Skeletal muscle cell (primary cell): ENCODE measurements around the gene XPNPEP2.
A peak's percentile ranks its signal among the peaks of the same experiment; 100 is the strongest.
"Not testable (repeated sequence)": the region's sequence is repeated elsewhere in the genome, so short reads cannot be mapped to it uniquely, and the experiment has no call there.

Experiments
- DNase-seq: peaks from one replicate; pipeline ENCODE4 v3.0.0-alpha.2; 2010; ENCODE audit warnings: low read depth
- H3K4me3 ChIP-seq: 2 replicates; pipeline ENCODE4 v1.5.1; 2011; ENCODE audit warnings: low read depth, mild to moderate bottlenecking, control low read depth, low read length, moderate library complexity

XPNPEP2 gene

GRCh38 chrX:129717892-129718291 lies 20.9 kb upstream of the XPNPEP2 start:
- DNase-seq, result peak; percentile 74
- H3K4me3 ChIP-seq, result no peak overlapping the region

- no peak for DNase-seq
- no peak overlapping the region for H3K4me3 ChIP-seq
These were observed 20.1 kb upstream of the XPNPEP2 start for GRCh38 chrX:129718676-129719075.

GRCh38 chrX:129719268-129719667 lies 19.5 kb upstream of the XPNPEP2 start:
- DNase-seq, result no peak
- no peak overlapping the region for H3K4me3 ChIP-seq

GRCh38 chrX:129719931-129720530 lies 18.7 kb upstream of the XPNPEP2 start:
- DNase-seq, result no peak

GRCh38 chrX:129720741-129721140 lies 18.0 kb upstream of the XPNPEP2 start:
- DNase-seq, result no peak
- no peak overlapping the region for H3K4me3 ChIP-seq

More at GRCh38 chrX:129719931-129720530, 18.7 kb upstream of the XPNPEP2 start:
- no peak overlapping the region for H3K4me3 ChIP-seq

GRCh38 chrX:129721414-129721813 lies 17.4 kb upstream of the XPNPEP2 start:
- no peak overlapping the region for H3K4me3 ChIP-seq
- DNase-seq, result no peak

- DNase-seq, result no peak
- no peak overlapping the region for H3K4me3 ChIP-seq
These were observed 16.9 kb upstream of the XPNPEP2 start for GRCh38 chrX:129721870-129722269.

GRCh38 chrX:129723511-129723910 lies 15.3 kb upstream of the XPNPEP2 start:
- H3K4me3 ChIP-seq, result no peak overlapping the region
- DNase-seq, result no peak

GRCh38 chrX:129724754-129725153 lies 14.0 kb upstream of the XPNPEP2 start:
- no peak for DNase-seq
- H3K4me3 ChIP-seq, result no peak overlapping the region

- H3K4me3 ChIP-seq, result no peak overlapping the region
- no peak for DNase-seq
These were observed 12.3 kb upstream of the XPNPEP2 start for GRCh38 chrX:129726307-129727111.

GRCh38 chrX:129728061-129728460 lies 10.7 kb upstream of the XPNPEP2 start:
- no peak for DNase-seq

GRCh38 chrX:129731228-129731627 lies 7.6 kb upstream of the XPNPEP2 start:
- no peak for DNase-seq
- H3K4me3 ChIP-seq, result no peak overlapping the region

More at GRCh38 chrX:129728061-129728460, 10.7 kb upstream of the XPNPEP2 start:
- H3K4me3 ChIP-seq, result no peak overlapping the region

- no peak for DNase-seq
- H3K4me3 ChIP-seq, result no peak overlapping the region
These were observed 5.9 kb upstream of the XPNPEP2 start for GRCh38 chrX:129732857-129733256.

- no peak overlapping the region for H3K4me3 ChIP-seq
- DNase-seq, result no peak
These were observed 5.4 kb upstream of the XPNPEP2 start for GRCh38 chrX:129733335-129733734.

- no peak overlapping the region for H3K4me3 ChIP-seq
- DNase-seq, result no peak
These were observed 2.3 kb upstream of the XPNPEP2 start for GRCh38 chrX:129736491-129736890.

GRCh38 chrX:129737916-129738315 lies 863 bp upstream of the XPNPEP2 start:
- no peak for DNase-seq
- H3K4me3 ChIP-seq, result no peak overlapping the region

- H3K4me3 ChIP-seq, result no peak overlapping the region
These were observed 799 bp downstream of the XPNPEP2 start for GRCh38 chrX:129739578-129739977.

GRCh38 chrX:129741880-129742758 lies 3.3 kb downstream of the XPNPEP2 start:
- H3K4me3 ChIP-seq, result no peak overlapping the region

More at GRCh38 chrX:129739578-129739977, 799 bp downstream of the XPNPEP2 start:
- DNase-seq, result no peak

GRCh38 chrX:129742759-129743152 lies 4.0 kb downstream of the XPNPEP2 start:
- H3K4me3 ChIP-seq, DNase-seq: not testable (repeated sequence)

More at GRCh38 chrX:129741880-129742758, 3.3 kb downstream of the XPNPEP2 start:
- no peak for DNase-seq

- DNase-seq, result no peak
- H3K4me3 ChIP-seq, result no peak overlapping the region
These were observed 5.0 kb downstream of the XPNPEP2 start for GRCh38 chrX:129743821-129744220.
